Germinal center (tissue), 1 donor: ENCODE data around the gene FN3K.
"Not testable (repeated sequence)": the region's sequence is repeated elsewhere in the genome, so short reads cannot be mapped to it uniquely, and the experiment has no call there.

Source experiments
- DNase-seq: peaks from one replicate; pipeline ENCODE4 v3.0.0; 2012; ENCODE audit warnings: mixed read lengths, low spot score

The FN3K gene

DNA sequence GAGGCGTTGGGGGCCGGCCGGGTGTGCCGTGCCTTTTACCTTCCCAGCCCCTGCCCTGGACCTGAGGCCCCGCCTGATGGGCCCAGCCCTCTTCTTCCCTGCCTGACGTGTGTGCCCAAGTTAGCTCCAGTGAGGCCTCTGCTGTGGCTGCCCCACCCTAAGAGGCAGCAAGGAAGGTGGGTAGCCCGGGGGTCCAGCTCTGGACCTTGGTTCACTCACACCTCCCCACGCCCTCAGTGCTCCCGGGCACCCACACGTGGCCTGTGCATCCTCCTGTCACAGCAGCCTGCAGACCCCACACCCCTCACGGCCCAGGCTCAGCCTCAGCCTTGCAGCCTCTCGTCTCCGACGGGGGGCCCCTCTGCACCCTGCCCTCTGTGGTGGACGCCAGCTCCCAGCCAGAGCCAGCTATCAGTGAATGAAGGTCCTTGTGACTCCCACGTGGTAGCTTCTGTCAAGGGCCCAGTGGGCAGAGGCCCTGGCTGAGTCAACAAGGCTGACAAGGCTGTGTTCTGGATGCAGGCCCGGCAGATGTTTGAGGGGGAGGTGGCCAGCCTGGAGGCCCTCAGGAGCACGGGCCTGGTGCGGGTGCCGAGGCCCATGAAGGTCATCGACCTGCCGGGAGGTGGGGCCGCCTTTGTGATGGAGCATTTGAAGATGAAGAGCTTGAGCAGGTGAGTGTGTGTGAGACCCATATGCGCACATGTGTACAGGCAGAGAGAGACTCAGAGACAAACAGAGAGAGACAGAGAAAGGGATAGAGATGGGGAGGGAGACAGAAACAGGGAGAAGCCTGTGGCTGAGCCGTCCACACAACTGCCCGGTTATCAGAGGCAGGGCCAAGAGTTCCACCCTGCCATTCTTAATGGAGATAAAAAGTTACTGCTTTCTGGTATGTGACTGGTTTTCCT is 2.8 kb downstream of the FN3K start:
- no peak for DNase-seq

DNA sequence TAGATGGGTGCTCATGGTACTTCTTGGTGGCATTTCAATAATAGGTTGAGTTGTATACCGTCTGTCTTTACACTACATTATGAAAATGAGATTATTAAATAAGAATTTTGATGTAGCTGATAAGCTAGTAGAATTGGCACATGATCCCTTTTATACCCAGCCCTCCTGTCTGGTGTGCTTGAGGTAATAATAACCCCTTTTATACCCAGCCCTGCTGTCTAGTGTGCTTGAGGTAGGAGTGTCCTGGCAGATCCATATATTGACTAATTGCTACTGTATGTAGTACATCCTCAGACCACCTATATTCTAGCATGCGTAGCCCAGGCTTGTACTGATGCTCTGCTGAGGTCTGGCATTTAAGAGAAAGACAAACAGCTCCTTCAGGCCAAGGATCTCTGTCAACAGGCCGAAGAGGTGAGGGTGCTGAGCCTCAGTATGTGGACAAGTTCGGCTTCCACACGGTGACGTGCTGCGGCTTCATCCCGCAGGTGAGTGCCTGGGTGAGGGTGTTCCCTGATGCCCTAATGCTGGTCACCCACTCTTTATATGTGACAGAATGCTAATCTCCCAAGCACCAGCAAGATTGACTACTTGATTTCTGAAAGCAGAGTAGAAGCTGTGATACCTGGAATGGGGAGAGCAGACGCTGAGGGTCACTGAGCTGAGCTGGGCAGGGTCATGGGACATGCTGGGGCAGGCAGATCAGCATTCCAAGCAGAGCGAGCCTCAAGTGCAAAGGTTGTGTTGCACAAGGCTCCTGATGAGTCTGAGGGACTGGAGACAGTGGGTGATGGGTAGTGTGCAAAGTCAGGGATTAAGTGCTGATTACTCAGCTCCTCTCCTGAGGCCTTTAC is 5.7 kb downstream of the FN3K start:
- no peak for DNase-seq

GRCh38 chr17:82743344-82744219 is 8.2 kb downstream of the FN3K start:
- DNase-seq: no peak

GRCh38 chr17:82744736-82745135 is 9.3 kb downstream of the FN3K start:
- not testable (repeated sequence) for DNase-seq

DNA sequence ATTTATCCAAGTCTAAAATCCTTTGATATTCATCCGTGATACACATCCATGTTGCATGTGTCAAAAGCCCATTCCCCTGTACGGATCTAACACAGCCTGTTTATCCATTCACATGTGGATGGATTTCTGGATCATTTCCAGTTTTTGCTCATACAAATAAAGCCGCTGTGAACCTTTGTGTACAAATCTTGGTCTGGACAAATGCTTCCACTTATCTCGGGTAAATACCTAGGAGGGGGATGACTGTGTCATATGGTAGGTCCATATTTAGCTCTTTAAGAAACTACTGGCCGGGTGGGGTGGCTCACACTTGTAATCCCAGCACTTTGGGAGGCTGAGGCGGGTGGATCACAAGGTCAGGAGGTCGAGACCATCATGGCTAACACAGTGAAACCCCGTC is 10.1 kb downstream of the FN3K start:
- DNase-seq: no peak

DNA sequence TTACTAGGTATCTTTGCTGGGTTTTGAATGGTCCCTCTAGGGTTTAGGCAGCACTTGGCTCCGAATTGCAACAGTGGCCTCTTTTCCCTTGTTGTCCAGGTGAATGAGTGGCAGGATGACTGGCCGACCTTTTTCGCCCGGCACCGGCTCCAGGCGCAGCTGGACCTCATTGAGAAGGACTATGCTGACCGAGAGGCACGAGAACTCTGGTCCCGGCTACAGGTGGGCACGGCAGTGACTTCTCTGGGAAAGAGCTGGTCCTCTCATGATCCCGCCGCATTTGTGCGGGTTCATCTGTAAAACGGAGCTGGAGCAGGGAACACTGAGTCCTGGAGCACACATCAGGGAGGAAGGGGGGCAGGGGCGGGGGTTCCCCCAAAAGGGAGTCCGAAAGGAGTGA is 13.3 kb downstream of the FN3K start:
- DNase-seq: no peak

- no peak for DNase-seq
Observed at GRCh38 chr17:82750241-82750908, 15.0 kb downstream of the FN3K start.

DNA sequence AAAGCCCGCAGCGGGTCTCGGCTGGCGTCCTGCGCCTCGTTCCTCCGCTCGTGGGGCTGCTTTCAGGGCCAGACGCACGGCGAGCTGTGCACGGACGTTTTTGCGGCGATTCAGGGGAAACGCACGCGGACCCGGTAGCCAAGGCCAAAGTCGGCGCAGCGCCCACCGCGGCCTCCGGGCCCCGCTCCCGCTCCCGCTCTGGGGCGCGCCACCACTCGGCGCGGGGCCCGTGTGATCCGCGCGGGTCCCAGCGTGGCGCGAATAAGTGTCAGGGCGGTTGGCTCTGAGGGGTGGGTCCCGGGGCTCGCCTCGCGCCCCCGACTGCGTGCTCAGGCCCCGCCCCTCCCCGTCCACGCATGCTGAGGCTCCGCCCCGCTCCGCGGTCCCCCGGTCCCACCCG is 15.8 kb downstream of the FN3K start:
- DNase-seq: no peak

DNA sequence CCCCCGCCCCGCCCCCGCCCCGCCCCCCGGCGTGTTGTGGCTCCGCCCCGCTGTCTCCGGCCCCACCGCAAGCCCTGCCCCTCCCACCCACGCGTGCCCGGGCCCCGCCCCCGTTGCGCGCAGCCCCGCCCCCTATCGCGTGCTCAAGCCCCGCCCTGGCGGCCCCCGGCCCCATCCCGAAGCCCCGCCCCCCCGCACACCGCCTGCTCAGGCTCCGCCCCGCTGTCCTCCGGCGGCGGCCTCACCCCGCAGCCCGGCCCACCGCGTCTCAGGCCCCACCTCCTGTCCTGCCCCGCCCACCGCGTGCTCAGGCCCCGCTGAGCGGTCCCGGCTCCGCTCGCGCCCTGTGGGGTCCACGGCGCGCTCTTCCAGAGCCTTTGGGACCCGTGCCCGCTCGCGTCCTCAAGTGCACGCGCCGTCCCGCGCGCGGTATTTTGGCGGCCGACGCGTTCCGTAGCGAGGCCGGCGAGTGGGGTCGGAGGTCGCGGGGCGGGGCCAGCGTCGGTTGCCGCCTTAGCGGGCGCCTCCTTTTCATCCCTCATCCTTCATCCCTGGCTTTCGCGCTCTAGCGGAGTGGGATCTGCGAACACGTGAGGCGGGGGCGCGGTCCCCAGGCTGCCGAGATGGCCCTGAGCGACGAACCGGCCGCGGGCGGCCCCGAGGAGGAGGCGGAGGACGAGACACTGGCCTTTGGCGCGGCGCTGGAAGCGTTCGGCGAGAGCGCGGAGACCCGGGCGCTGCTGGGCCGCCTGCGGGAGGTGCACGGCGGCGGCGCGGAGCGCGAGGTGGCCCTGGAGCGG is 16.4 kb downstream of the FN3K start, which contains the start of gene TBCD:
TSS of gene TBCD (plus strand) at position 495 of the 800 bp plus-strand sequence. CDS start at position 624, 129 bp downstream.
- peak; percentile 98 for DNase-seq

GRCh38 chr17:82752371-82753200 is 17.2 kb downstream of the FN3K start:
- DNase-seq: peak; percentile 50

DNA sequence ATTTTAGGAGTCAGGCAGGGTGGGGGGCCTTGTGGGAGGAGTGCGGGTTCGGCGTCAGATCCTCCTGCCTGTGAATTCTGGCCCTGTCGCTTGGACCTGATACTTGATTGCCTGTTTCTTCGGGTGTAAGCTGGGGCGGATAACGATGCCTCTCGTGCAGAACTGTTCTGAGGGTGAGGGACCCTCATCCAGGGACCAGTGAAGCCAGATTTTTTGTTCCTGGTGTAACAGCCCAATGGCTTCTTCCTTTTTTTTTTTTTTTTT is 17.7 kb downstream of the FN3K start:
- no peak for DNase-seq

DNA sequence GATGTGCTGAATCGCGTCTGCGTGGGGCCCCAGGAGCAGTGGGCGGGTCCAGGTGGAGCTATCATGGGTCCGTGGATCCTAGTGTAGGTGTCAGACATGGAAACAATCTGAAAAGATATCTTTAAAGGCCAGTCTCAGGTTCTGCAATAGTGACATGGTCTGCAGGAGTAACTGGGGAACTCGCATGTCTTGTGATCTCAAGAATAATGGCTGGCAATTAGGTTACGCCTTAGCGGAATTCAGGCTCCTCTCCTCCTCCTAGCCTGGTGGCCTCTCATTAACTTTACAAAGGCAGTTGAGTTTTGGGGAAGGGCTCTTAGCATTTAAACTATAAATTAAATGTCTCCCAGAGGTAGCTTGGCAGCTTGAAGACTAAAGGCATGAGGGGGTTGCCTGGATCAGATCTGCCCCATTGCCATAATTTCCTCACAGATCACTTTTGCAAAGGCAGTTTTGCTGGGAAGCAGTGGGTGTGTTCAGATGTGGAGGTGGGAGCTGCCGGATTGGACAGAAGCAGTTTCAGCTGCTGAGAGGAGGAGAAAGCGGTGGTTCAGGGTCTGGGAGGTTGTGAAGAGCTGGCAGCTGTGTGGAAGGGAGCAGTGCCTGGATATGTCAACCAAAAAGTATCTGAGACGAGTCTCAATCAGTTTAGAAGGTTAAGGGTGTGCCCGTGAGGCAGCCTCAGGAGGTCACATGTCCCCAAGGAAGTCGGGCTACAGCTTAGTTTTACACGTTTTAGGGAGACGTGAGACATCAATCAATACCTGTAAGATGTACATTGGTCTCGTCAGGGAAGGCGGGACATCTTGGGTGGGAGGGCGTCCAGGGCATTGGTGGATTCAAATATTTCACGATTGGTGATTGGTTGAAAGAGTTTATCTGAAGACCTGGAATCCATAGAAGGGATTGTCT is 19.1 kb downstream of the FN3K start:
- no peak for DNase-seq

DNA sequence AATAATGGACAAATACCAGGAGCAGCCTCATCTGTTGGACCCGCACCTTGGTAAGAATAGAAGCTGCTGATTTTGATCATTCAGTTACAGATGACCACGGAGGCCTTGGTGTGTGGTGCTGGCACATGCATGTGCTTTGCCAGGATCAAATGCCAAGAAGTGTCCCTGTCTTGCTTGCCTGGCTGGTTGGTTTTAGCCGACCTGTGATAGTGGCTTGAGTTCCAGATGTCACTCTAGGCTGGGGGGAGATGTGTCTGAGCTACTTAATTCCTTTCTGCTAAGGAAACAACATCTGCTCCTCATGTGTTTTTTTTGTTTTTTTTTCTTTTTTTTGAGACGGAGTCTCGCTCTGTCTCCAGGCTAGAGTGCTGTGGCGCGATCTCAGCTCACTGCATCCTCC is 20.8 kb downstream of the FN3K start:
- DNase-seq: no peak

DNA sequence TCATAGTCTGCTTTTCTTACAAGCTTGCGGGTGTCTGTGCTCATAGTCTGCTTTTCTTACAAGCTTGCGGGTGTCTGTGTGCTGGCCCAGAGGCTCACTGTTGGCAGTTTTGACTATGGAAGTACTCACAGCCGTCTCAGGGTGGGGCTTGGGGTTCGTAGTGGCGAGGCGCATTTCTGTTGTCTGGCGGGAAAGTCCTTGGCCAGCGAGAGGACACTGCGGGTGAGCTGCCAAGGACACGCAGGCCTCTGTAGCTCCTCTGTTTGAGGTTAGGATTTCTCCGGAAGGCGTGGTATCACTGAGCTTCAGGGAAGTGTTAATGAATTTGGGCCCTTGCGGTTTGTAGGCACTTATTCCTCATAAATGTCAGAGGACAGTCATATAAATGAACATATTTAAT is 30.0 kb downstream of the FN3K start:
- no peak for DNase-seq

GRCh38 chr17:82767041-82767754 is 31.8 kb downstream of the FN3K start:
- no peak for DNase-seq

DNA sequence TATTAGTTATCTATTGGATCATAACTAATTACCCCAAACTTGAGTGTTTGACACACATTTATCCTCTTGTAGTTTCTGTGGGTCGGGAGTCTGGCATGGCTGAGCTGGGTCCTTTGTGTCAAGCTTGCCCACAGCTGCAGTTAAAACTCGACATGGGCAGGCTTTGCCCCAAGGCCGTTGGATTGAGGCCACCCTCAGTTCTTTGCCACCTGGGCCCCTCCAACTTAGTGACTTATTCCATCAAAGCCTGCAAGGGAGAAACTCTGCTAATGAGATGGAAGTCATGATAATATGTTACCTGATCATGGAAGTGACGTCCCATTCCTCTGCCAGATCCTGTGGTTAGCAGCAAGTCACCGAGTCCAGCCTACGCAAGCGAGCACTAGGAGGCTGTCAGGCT is 33.6 kb downstream of the FN3K start:
- no peak for DNase-seq

GRCh38 chr17:82772026-82772425 is 36.6 kb downstream of the FN3K start:
- DNase-seq: no peak

GRCh38 chr17:82774456-82774855 is 39.0 kb downstream of the FN3K start:
- DNase-seq: not testable (repeated sequence)
